ENCODE measurements around the gene PLPPR3.
"Not testable (repeated sequence)": the region's sequence is repeated elsewhere in the genome, so short reads cannot be mapped to it uniquely, and the experiment has no call there.

Gene PLPPR3

DNA sequence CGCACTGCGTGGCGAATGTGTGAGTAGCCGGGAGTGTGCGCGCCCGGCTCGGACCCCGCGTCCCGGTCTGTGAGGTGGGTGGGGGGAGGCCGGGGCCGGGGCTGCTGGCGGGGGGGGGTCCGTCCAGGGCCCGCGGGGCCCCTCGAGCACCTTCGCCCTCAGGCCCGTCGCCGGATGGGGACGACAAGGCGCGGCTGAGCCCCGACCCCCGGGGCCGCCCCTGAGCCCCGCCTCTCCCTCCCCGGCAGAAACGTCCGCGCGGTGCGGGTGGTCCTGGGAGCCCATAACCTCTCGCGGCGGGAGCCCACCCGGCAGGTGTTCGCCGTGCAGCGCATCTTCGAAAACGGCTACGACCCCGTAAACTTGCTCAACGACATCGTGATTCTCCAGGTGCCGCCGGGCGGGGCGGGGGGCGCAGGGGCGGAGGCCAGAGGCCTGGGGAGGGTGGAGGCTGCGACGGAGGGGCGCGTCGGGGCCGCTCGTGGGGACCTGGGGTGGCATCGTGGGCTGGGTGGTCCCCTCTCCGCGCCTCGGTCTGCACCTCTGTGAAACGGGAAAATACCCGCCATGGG is 31.3 kb upstream of the PLPPR3 start:
- no peak for DNase-seq (ENCODE audit: extremely low spot score)
- POLR2A ChIA-PET: no interaction called here
- CTCF ChIA-PET: no interaction called here
- TF ChIP-seq, protein P1, sequence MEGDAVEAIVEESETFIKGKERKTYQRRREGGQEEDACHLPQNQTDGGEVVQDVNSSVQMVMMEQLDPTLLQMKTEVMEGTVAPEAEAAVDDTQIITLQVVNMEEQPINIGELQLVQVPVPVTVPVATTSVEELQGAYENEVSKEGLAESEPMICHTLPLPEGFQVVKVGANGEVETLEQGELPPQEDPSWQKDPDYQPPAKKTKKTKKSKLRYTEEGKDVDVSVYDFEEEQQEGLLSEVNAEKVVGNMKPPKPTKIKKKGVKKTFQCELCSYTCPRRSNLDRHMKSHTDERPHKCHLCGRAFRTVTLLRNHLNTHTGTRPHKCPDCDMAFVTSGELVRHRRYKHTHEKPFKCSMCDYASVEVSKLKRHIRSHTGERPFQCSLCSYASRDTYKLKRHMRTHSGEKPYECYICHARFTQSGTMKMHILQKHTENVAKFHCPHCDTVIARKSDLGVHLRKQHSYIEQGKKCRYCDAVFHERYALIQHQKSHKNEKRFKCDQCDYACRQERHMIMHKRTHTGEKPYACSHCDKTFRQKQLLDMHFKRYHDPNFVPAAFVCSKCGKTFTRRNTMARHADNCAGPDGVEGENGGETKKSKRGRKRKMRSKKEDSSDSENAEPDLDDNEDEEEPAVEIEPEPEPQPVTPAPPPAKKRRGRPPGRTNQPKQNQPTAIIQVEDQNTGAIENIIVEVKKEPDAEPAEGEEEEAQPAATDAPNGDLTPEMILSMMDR (IDR thresholded peaks at IDR 0.05; ENCODE audit: control extremely low read depth, extremely low read depth, low read depth, missing control alignments): no peak

DNA sequence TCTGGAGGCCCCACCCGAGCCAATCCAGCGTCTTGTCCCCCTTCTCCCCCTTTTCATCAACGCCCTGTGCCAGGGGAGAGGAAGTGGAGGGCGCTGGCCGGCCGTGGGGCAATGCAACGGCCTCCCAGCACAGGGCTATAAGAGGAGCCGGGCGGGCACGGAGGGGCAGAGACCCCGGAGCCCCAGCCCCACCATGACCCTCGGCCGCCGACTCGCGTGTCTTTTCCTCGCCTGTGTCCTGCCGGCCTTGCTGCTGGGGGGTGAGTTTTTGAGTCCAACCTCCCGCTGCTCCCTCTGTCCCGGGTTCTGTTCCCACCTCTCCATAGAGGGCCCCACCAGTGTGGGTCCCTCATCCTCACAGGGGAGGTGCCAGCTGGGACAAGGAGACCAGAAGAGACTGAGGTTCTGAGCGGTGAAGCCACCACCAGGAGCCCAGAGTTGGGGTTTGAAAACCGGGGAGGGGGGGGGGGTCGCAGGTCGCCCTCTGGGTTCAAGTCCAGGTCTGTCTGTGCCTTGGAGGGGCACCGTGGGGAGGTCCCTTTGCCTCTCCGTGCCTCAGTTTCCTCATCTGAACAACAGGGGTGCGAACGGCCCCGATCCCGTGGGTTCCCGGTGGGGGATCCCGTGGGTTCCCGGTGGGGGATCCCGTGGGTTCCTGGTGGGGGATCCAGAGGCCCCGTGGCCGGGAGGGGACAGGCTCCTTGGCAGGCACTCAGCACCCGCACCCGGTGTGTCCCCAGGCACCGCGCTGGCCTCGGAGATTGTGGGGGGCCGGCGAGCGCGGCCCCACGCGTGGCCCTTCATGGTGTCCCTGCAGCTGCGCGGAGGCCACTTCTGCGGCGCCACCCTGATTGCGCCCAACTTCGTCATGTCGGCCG is 30.6 kb upstream of the PLPPR3 start, which contains the start of gene ELANE:
Gene ELANE (plus strand): TSS at position 168 of the 878 bp plus-strand sequence. CDS start 26 bp downstream, at position 194.
- ChIA-PET POLR2A (no interaction called here), CTCF (no interaction called here)
- no peak for DNase-seq (ENCODE audit: extremely low spot score)
- TF ChIP-seq, protein P1 (IDR thresholded peaks at IDR 0.05; ENCODE audit: control extremely low read depth, extremely low read depth, low read depth, missing control alignments): no peak

DNA sequence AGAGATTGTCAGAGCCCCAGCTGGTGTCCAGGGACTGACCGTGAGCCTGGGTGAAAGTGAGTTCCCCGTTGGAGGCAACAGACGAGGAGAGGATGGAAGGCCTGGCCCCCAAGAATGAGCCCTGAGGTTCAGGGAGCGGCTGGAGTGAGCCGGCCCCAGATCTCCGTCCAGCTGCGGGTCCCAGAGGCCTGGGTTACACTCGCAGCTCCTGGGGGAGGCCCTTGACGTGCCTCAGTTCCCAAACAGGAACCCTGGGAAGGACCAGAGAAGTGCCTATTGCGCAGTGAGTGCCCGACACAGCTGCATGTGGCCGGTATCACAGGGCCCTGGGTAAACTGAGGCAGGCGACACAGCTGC is 29.2 kb upstream of the PLPPR3 start:
- TF ChIP-seq, protein P1 (IDR thresholded peaks at IDR 0.05; ENCODE audit: control extremely low read depth, extremely low read depth, low read depth, missing control alignments): no peak
- CTCF ChIA-PET: interaction anchor here (1.3 kb wide), 1 partner anchor 13 kb away, joined by 3 read pairs; no protein-coding TSS in a partner anchor
- DNase-seq (ENCODE audit: extremely low spot score): no peak
- POLR2A ChIA-PET: no interaction called here

DNA sequence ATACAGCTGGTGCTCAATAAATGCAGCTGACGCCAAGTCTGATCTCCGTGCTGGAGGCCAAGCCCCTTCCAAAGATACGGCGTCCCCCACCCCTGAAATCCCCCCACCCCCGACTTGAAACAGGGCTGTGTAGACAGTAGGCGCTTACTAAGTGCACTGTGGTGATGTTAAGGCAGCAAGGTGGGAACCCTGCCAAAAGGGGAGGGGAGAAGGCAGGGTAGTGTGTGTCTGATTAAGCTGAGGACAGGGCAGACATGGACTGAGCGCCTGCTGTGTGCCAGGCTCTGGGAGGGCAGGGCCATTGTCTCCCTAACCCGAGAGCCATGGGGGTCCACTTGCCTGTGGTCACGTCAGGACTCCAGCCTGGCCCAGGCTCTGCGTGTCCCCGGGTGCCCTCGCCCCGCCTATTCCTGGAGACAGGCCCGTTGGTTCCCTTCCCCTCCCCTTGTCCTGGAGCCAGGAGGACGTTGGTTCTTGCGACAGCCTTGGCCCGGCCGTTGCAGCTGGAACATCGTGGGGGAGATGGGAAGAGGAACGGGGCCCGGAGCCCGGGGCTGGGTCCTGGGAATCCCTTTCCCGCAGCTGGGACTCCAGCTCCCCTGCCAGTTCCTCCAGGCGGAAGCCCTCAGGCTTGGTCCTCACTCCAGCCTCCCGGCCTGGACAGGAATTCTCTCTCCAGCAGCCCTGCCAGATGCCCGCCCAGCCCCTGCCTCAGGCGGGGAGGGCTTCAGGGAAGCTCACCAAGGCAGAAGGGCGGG is 28.6 kb upstream of the PLPPR3 start:
- TF ChIP-seq, protein P1 (IDR thresholded peaks at IDR 0.05; ENCODE audit: control extremely low read depth, extremely low read depth, low read depth, missing control alignments): no peak
- ChIA-PET POLR2A (no interaction called here), CTCF (interaction anchor here (1.3 to 1.6 kb wide), 2 partner anchors 8 to 13 kb away, joined by 3 to 4 read pairs; no protein-coding TSS in a partner anchor)
- DNase-seq (ENCODE audit: extremely low spot score): no peak

DNA sequence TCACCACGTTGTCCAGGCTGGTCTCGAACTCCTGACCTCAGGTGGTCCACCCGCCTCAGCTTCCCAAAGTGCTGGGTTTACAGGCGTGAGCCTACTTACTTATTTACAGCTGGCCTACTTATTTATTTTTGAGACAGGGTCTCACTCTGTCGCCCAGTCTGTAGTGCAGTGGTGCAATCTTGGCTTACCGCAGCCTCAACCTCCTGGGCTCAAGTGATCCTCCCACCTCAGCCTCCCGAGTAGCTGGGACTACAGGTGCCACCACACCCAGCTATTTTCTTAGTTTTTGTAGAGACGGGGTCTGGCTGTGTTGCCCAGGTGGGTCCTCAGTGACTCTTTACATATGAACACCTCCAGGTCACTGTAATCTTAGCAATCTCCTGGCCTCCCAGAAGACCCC is 27.4 kb upstream of the PLPPR3 start:
- not testable (repeated sequence) for DNase-seq (ENCODE audit: extremely low spot score)
- ChIA-PET POLR2A (interaction anchor here (0.6 kb wide), 1 partner anchor 46 kb away, joined by 3 read pairs; no protein-coding TSS in a partner anchor), CTCF (interaction anchor here (0.9 to 1.6 kb wide), 4 partner anchors 7 to 80 kb away, joined by 3 to 4 read pairs (median 4); no protein-coding TSS in a partner anchor)

DNA sequence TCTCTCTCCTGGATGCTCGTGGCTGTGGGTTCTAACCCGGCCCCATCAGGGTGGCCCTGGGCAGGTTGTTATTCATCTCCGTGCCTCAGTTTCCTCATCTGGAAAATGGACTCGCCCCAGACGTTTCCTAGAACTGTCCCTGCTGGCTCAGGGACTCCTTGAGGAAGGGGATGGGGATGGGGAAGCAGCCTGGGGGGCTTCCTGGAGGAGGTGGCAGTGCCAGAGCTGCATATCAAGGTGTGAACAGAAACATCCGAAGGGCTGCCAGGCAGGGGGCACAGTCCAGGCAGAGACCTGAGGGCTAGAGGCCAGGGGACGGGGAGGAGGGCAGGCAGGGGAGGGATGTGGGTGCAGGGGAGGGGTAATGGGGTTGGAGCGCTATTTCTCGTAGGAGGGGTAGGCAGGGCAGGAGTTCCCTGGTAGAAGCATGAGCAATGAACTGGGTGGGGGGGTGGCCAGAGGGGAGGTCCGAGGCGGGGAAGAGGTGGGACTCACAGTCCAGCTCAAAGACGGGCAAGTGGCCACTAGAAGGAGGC is 26.7 kb upstream of the PLPPR3 start:
- TF ChIP-seq, protein P1 (IDR thresholded peaks at IDR 0.05; ENCODE audit: control extremely low read depth, extremely low read depth, low read depth, missing control alignments): no peak
- POLR2A ChIA-PET: interaction anchor here (0.6 kb wide), 1 partner anchor 30 kb away, joined by 3 read pairs; no protein-coding TSS in a partner anchor
- CTCF ChIA-PET: interaction anchor here (1.1 to 1.4 kb wide), 2 partner anchors 8 to 79 kb away, joined by 3 to 4 read pairs; no protein-coding TSS in a partner anchor
- no peak for DNase-seq (ENCODE audit: extremely low spot score)
